HCT116 (cell line): ENCODE results near the gene RNF169. TPM values are rescaled to one million over a fixed set of nuclear protein-coding genes. Genes with fewer than 3 reads are reported as not detected.

Source experiments
- ATAC-seq: fragments of 200-7000 bp; cut with Tn5 transposase; 2 replicates; pipeline ENCODE4 v1.9.1; 2020; ENCODE audit warnings: mild to moderate bottlenecking, moderate library complexity
- BruUV-seq: library from RNA; stranded (reverse); fragments of 400-500 nt; replicated peaks from 2 replicates; lab custom pipeline; 2021; lab: Mats Ljungman, UMichigan
- CTCF ChIA-PET: fragments of 300-600 bp; sonication (Branson Sonifier 250); formaldehyde crosslinking; loops from one replicate; lab custom pipeline; 2021; ENCODE audit warnings: antibody characterized with exemption; lab: Charles Lee
- POLR2A ChIA-PET: fragments of 300-600, 350-600 bp; sonication (Branson Sonifier 250); formaldehyde crosslinking; loops from one replicate; lab custom pipeline; 2021; ENCODE audit warnings: antibody characterized with exemption; lab: Charles Lee
- RAD21 ChIA-PET, 2 experiments: fragments of 300-600 bp; sonication (Branson Sonifier 250); formaldehyde crosslinking; loops; one replicate each; lab custom pipeline; 2023; ENCODE audit warnings: low total read pairs in 2 of 2; ENCODE audit not compliant: uncharacterized antibody in 2 of 2, unreplicated experiment in 2 of 2, low non-redundant PET in 1 of 2; lab: Charles Lee
- DNase-seq: peaks from one replicate; pipeline ENCODE4 v3.0.0-alpha.2; 2010; ENCODE audit warnings: low read depth, low spot score
- H2AFZ ChIP-seq: fragments of 200-600 bp; shearing (Covaris generic), sonication (generic); 2 replicates; pipeline ENCODE4 v1.6.1; 2017; ENCODE audit warnings: low read depth, mixed run types, mixed read lengths, antibody characterized with exemption, low read length; ENCODE audit not compliant: poor library complexity, severe bottlenecking
- H3K27ac ChIP-seq: 2 replicates; pipeline ENCODE4 v1.5.1; 2012; ENCODE audit warnings: low read depth, low read length
- H3K27me3 ChIP-seq: fragments of 200-600 bp; sonication (generic); 2 replicates; pipeline ENCODE4 v1.6.1; 2016; ENCODE audit warnings: mixed run types, low read length, mixed read lengths; ENCODE audit not compliant: insufficient read depth
- H3K36me3 ChIP-seq, 2 experiments: fragments of 200-500 bp in 1 of 2; fragments of 200-600 bp in 1 of 2; sonication (Bioruptor generic) in 1 of 2; sonication (generic) in 1 of 2; 2 replicates each; pipeline versions ENCODE4 v1.5.1 to v1.6.1; 2014 to 2016; ENCODE audit warnings: low read length in 2 of 2, inconsistent platforms in 1 of 2, mixed read lengths in 1 of 2, mixed run types in 1 of 2; ENCODE audit not compliant: insufficient read depth in 2 of 2, control insufficient read depth in 1 of 2
- H3K4me1 ChIP-seq, 2 experiments: fragments of 200-600 bp in 1 of 2; sonication (generic) in 1 of 2; 2 replicates each; pipeline versions ENCODE4 v1.5.1 to v1.6.1; 2012 to 2017; ENCODE audit warnings: low read length in 2 of 2, inconsistent platforms in 1 of 2, mild to moderate bottlenecking in 1 of 2, mixed read lengths in 1 of 2, mixed run types in 1 of 2, moderate library complexity in 1 of 2; ENCODE audit not compliant: insufficient read depth in 2 of 2, control insufficient read depth in 1 of 2
- H3K4me2 ChIP-seq: fragments of 200-600 bp; sonication (generic); 2 replicates; pipeline ENCODE4 v1.6.1; 2017; ENCODE audit warnings: mixed run types, low read length, mixed read lengths
- H3K4me3 ChIP-seq, 2 experiments: fragments of 200-600 bp in 1 of 2; sonication (generic) in 1 of 2; replicated peaks in 1 of 2; 2 replicates each; pipeline ENCODE4 v1.5.1; 2011 to 2016; ENCODE audit warnings: low read length in 2 of 2, control low read depth in 1 of 2, low read depth in 1 of 2, mild to moderate bottlenecking in 1 of 2, mixed read lengths in 1 of 2, mixed run types in 1 of 2
- H3K79me2 ChIP-seq: fragments of 200-600 bp; sonication (generic); 2 replicates; pipeline ENCODE4 v1.6.1; 2017; ENCODE audit warnings: mild to moderate bottlenecking, mixed run types, low read length, moderate library complexity, mixed read lengths; ENCODE audit not compliant: insufficient read depth
- H3K9ac ChIP-seq: fragments of 200-600 bp; sonication (generic); 2 replicates; pipeline ENCODE4 v1.6.1; 2016; ENCODE audit warnings: low read length, mixed read lengths
- H3K9me2 ChIP-seq: fragments of 200-600 bp; sonication (generic), shearing (Covaris generic); 2 replicates; pipeline ENCODE4 v1.6.1; 2017; ENCODE audit warnings: mixed run types, mild to moderate bottlenecking, moderate library complexity; ENCODE audit not compliant: insufficient read depth
- H3K9me3 ChIP-seq, 2 experiments: fragments of 200-500 bp in 1 of 2; fragments of 200-600 bp in 1 of 2; sonication (Bioruptor generic) in 1 of 2; sonication (generic) in 1 of 2; 2 replicates each; pipeline ENCODE4 v1.6.1; 2014 to 2017; ENCODE audit warnings: low read length in 2 of 2, mixed read lengths in 2 of 2, inconsistent platforms in 1 of 2, low read depth in 1 of 2, mild to moderate bottlenecking in 1 of 2, mixed run types in 1 of 2, moderate library complexity in 1 of 2; ENCODE audit not compliant: control insufficient read depth in 1 of 2, insufficient read depth in 1 of 2
- H4K20me1 ChIP-seq: fragments of 200-600 bp; sonication (generic), shearing (Covaris generic); 2 replicates; pipeline ENCODE4 v1.6.1; 2017; ENCODE audit warnings: mixed run types, mild to moderate bottlenecking, moderate library complexity; ENCODE audit not compliant: insufficient read depth
- CEBPB ChIP-seq: IDR thresholded peaks from 2 replicates; pipeline ENCODE4 v1.6.1; 2012; ENCODE audit warnings: low read depth
- EGR1 ChIP-seq: IDR thresholded peaks from 2 replicates; pipeline ENCODE4 v1.6.1; 2012; ENCODE audit warnings: low read depth
- EZH2phosphoT487 ChIP-seq: fragments of 200-600 bp; IDR thresholded peaks from 2 replicates; pipeline ENCODE4 v1.6.1; 2018; ENCODE audit warnings: antibody characterized with exemption, borderline replicate concordance
- FOSL1 ChIP-seq: IDR thresholded peaks from 2 replicates; pipeline ENCODE4 v1.6.1; 2012; ENCODE audit warnings: low read depth
- JUND ChIP-seq: IDR thresholded peaks from 2 replicates; pipeline ENCODE4 v1.6.1; 2012
- POLR2AphosphoS5 ChIP-seq: IDR thresholded peaks from 2 replicates; pipeline ENCODE4 v1.6.1; 2011; ENCODE audit warnings: mild to moderate bottlenecking, low read depth, low read length, moderate library complexity
- RAD21 ChIP-seq: IDR thresholded peaks from 2 replicates; pipeline ENCODE4 v1.6.1; 2012; ENCODE audit warnings: low read depth, mild to moderate bottlenecking
- SIN3A ChIP-seq: IDR thresholded peaks from 2 replicates; pipeline ENCODE4 v1.6.1; 2012; ENCODE audit warnings: low read depth
- SRF ChIP-seq: IDR thresholded peaks from 2 replicates; pipeline ENCODE4 v1.6.1; 2012; ENCODE audit warnings: low read depth
- TCF7L2 ChIP-seq: IDR thresholded peaks from 2 replicates; pipeline ENCODE4 v1.7.0; 2011; ENCODE audit warnings: borderline replicate concordance, inconsistent platforms; ENCODE audit not compliant: insufficient read depth, insufficient read length; ENCODE audit errors: extremely low read depth
- YY1 ChIP-seq: IDR thresholded peaks from 2 replicates; pipeline ENCODE4 v1.6.1; 2011; ENCODE audit warnings: low read length, low read depth, moderate library complexity, mild to moderate bottlenecking; ENCODE audit not compliant: insufficient replicate concordance; ENCODE audit errors: extremely low read depth
- ZFX ChIP-seq: fragments of 450-650 bp; IDR thresholded peaks from 2 replicates; pipeline ENCODE4 v1.6.1; 2017
- intact Hi-C: fragments of 100-400 bp; cut with micrococcal nuclease; formaldehyde crosslinking; loops from 2 replicates; pipeline ENCODE4 v1.10.0; 2022
- total RNA-seq: library from RNA; stranded (reverse); gene quantifications from one replicate; pipeline ENCODE4 v1.2.1, GENCODE V29; 2021; ENCODE audit not compliant: unreplicated experiment
- TF ChIP-seq, protein P1 (sequence below): IDR thresholded peaks from 2 replicates; pipeline ENCODE4 v1.6.1; 2012; ENCODE audit warnings: low read depth
- TF ChIP-seq, protein P2 (sequence below): IDR thresholded peaks from 2 replicates; pipeline ENCODE4 v1.6.1; 2011; ENCODE audit warnings: mild to moderate bottlenecking, low read length, moderate library complexity; ENCODE audit not compliant: insufficient replicate concordance; ENCODE audit errors: extremely low read depth
- TF ChIP-seq, protein P3 (sequence below): IDR thresholded peaks from 2 replicates; pipeline ENCODE4 v1.6.1; 2012

The RNF169 gene
- total RNA-seq, 1 experiment from 2014 or later, result 22.5 TPM

GRCh38 chr11:74742070-74742469 lies 6.6 kb upstream of the RNF169 start (continued):
- TF ChIP-seq, protein P1, sequence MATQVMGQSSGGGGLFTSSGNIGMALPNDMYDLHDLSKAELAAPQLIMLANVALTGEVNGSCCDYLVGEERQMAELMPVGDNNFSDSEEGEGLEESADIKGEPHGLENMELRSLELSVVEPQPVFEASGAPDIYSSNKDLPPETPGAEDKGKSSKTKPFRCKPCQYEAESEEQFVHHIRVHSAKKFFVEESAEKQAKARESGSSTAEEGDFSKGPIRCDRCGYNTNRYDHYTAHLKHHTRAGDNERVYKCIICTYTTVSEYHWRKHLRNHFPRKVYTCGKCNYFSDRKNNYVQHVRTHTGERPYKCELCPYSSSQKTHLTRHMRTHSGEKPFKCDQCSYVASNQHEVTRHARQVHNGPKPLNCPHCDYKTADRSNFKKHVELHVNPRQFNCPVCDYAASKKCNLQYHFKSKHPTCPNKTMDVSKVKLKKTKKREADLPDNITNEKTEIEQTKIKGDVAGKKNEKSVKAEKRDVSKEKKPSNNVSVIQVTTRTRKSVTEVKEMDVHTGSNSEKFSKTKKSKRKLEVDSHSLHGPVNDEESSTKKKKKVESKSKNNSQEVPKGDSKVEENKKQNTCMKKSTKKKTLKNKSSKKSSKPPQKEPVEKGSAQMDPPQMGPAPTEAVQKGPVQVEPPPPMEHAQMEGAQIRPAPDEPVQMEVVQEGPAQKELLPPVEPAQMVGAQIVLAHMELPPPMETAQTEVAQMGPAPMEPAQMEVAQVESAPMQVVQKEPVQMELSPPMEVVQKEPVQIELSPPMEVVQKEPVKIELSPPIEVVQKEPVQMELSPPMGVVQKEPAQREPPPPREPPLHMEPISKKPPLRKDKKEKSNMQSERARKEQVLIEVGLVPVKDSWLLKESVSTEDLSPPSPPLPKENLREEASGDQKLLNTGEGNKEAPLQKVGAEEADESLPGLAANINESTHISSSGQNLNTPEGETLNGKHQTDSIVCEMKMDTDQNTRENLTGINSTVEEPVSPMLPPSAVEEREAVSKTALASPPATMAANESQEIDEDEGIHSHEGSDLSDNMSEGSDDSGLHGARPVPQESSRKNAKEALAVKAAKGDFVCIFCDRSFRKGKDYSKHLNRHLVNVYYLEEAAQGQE, result no peak
- TF ChIP-seq FOSL1 (no peak), ZFX (no peak), EZH2phosphoT487 (no peak), YY1 (no peak), JUND (no peak)
- TF ChIP-seq, protein P2, sequence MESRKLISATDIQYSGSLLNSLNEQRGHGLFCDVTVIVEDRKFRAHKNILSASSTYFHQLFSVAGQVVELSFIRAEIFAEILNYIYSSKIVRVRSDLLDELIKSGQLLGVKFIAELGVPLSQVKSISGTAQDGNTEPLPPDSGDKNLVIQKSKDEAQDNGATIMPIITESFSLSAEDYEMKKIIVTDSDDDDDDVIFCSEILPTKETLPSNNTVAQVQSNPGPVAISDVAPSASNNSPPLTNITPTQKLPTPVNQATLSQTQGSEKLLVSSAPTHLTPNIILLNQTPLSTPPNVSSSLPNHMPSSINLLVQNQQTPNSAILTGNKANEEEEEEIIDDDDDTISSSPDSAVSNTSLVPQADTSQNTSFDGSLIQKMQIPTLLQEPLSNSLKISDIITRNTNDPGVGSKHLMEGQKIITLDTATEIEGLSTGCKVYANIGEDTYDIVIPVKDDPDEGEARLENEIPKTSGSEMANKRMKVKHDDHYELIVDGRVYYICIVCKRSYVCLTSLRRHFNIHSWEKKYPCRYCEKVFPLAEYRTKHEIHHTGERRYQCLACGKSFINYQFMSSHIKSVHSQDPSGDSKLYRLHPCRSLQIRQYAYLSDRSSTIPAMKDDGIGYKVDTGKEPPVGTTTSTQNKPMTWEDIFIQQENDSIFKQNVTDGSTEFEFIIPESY, result no peak

GRCh38 chr11:74743640-74744039 lies 5.0 kb upstream of the RNF169 start:
- DNase-seq (no peak), ATAC-seq (no peak)
- no TSS peak for BruUV-seq
- Histone ChIP-seq H3K79me2 (no peaks in the 10 kb centered on the region), H3K9me3 (no peaks in the 10 kb centered on the region), H3K9me2 (no peaks in the 10 kb centered on the region), H3K27me3 (no peaks in the 10 kb centered on the region), H2AFZ (no peak overlapping the region), H3K36me3 (no peaks in the 10 kb centered on the region), H3K4me3 (no peak overlapping the region), H3K27ac (no peak overlapping the region), H4K20me1 (no peaks in the 10 kb centered on the region), H3K9ac (no peak overlapping the region), H3K4me2 (no peak overlapping the region), H3K4me1 (peaks cover 5 to 8% of the 10 kb centered on the region in 2 experiments; a peak in 3 of 4 replicates)
- intact Hi-C loops, result no loop called here
- POLR2A ChIA-PET, result interaction anchor here (0.7 kb wide), 1 partner anchor 892 kb away, joined by 3 read pairs; no protein-coding TSS in a partner anchor
- CTCF ChIA-PET, result interaction anchor here (0.6 to 1.6 kb wide), 3 partner anchors 17 to 41 kb away, joined by 3 to 4 read pairs (median 3); no protein-coding TSS in a partner anchor
- RAD21 ChIA-PET, result no interaction called here
- TF ChIP-seq EGR1 (no peak), CEBPB (no peak), TCF7L2 (no peak), ZFX (no peak), SRF (no peak), RAD21 (no peak), SIN3A (no peak), POLR2AphosphoS5 (no peak), FOSL1 (no peak)
- TF ChIP-seq, protein P3, sequence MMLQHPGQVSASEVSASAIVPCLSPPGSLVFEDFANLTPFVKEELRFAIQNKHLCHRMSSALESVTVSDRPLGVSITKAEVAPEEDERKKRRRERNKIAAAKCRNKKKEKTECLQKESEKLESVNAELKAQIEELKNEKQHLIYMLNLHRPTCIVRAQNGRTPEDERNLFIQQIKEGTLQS, result no peak
- TF ChIP-seq, protein P1, result no peak
